ENCODE data around the gene CMTM3.

DNA sequence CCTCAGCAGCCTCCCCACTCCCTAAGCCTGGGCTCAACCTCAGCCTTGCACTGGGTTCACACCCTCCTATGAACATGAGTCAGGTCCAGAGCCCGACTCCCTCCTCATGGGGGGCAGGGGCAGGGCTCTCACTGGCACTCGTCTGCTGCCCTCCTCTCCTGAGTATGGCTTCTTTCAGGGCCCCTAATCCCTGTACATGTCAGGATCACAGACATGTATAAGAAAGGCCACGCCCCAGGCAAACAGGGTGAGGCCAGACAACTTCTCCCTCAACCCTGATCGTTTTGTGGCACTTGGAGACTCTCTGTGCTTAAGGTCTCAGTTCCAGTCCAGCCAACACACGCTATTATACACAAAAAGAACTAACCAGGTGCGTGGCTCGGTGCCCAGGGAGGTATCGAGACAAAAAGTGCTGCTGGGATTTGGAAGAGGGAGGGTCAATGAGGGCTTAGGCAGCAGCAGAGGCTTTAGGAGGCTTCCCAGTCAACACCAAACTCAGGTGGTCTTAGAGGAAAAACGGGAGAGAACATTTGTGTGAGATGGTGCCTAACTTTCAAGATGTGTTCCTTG lies 45.2 kb downstream of the CMTM3 start:
- no peak for TF ChIP-seq TAF1 (IDR thresholded peaks at IDR 0.05; ENCODE audit: borderline replicate concordance, low read depth, low read length)
- TF ChIP-seq POLR2A (IDR thresholded peaks at IDR 0.05; ENCODE audit: low read depth, low read length) = no peak
- no peak for TF ChIP-seq POLR2AphosphoS5 (IDR thresholded peaks at IDR 0.05; ENCODE audit: low read depth, low read length)
